Gastroesophageal sphincter (tissue), 3 donors: ENCODE results near the gene MAP2K2.

ENCODE experiments used
- EP300 ChIP-seq: sonication (generic); formaldehyde crosslinking; IDR thresholded peaks from one replicate; pipeline ENCODE4 v1.6.1; 2017; ENCODE audit warnings: antibody characterized with exemption, mild to moderate bottlenecking
- POLR2A ChIP-seq, 2 donors: fragments of 450-650 bp; IDR thresholded peaks; one replicate each; pipeline ENCODE4 v1.6.1; 2017; ENCODE audit warnings: antibody characterized with exemption in 2 of 2, mild to moderate bottlenecking in 2 of 2, moderate library complexity in 1 of 2
- POLR2AphosphoS5 ChIP-seq: sonication (generic); formaldehyde crosslinking; IDR thresholded peaks from one replicate; pipeline ENCODE4 v1.6.1; 2017; ENCODE audit warnings: antibody characterized with exemption
- TF ChIP-seq, protein P1 (sequence below), 4 experiments: fragments of 200-600 bp in 2 of 4; fragments of 450-650 bp in 2 of 4; sonication (generic) in 1 of 4; IDR thresholded peaks; one replicate each; pipeline ENCODE4 v1.5.1; 2017 to 2019; ENCODE audit warnings: antibody characterized with exemption in 4 of 4, mild to moderate bottlenecking in 2 of 4, moderate library complexity in 2 of 4

DNA sequence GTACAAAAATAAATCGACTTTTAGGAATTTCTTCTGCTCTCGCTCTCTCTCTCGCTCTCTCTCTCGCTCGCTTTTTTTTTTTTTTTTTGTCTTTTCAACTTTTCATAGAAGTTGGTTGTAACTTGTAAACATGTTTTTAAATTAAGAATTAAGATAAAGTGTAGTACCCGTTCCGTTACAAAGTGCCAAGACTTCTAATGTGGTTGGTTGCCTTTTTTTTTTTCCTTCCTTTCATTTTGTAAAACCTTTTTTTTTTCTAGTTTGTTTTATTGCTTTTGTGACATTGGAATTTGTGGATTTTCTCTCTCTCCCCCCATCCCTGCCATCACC, 77.6 kb downstream of the MAP2K2 start:
- no peak for TF ChIP-seq POLR2AphosphoS5
- TF ChIP-seq, protein P1, sequence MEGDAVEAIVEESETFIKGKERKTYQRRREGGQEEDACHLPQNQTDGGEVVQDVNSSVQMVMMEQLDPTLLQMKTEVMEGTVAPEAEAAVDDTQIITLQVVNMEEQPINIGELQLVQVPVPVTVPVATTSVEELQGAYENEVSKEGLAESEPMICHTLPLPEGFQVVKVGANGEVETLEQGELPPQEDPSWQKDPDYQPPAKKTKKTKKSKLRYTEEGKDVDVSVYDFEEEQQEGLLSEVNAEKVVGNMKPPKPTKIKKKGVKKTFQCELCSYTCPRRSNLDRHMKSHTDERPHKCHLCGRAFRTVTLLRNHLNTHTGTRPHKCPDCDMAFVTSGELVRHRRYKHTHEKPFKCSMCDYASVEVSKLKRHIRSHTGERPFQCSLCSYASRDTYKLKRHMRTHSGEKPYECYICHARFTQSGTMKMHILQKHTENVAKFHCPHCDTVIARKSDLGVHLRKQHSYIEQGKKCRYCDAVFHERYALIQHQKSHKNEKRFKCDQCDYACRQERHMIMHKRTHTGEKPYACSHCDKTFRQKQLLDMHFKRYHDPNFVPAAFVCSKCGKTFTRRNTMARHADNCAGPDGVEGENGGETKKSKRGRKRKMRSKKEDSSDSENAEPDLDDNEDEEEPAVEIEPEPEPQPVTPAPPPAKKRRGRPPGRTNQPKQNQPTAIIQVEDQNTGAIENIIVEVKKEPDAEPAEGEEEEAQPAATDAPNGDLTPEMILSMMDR (IDR thresholded peaks at IDR 0.05) = no peak
- TF ChIP-seq POLR2A (IDR thresholded peaks at IDR 0.05) = no peak
- TF ChIP-seq EP300 = no peak
